Aorta (tissue), 5 donors: ENCODE results near the gene ASCC1. TPM values are rescaled to one million over a fixed set of nuclear protein-coding genes. Genes with fewer than 3 reads are reported as not detected.
A peak's percentile ranks its signal among the peaks of the same experiment; 100 is the strongest.

Experiments used
- ATAC-seq: fragments of 200-7000 bp; cut with Tn5 transposase; one replicate; pipeline ENCODE4 v1.9.1; 2022; ENCODE audit warnings: moderate library complexity; ENCODE audit not compliant: low FRiP score
- DNase-seq, 2 donors: peaks; one replicate each; pipeline ENCODE4 v3.0.0-alpha.2; 2020
- H3K27ac ChIP-seq, 2 donors: one replicate each; pipeline ENCODE4 v1.5.1; 2013; ENCODE audit warnings: low read length in 2 of 2, mild to moderate bottlenecking in 2 of 2, moderate library complexity in 2 of 2, control low read depth in 1 of 2, inconsistent platforms in 1 of 2, low read depth in 1 of 2
- H3K27me3 ChIP-seq, 2 donors: one replicate each; pipeline ENCODE4 v1.6.1; 2013; ENCODE audit warnings: control low read depth in 1 of 2, low read length in 1 of 2, mild to moderate bottlenecking in 1 of 2, moderate library complexity in 1 of 2; ENCODE audit not compliant: insufficient read depth in 2 of 2, control insufficient read depth in 1 of 2
- H3K36me3 ChIP-seq, 2 donors: one replicate each; pipeline ENCODE4 v1.6.1; 2013; ENCODE audit warnings: control low read depth in 1 of 2, low read length in 1 of 2, mild to moderate bottlenecking in 1 of 2; ENCODE audit not compliant: insufficient read depth in 2 of 2, control insufficient read depth in 1 of 2
- H3K4me1 ChIP-seq, 2 donors: one replicate each; pipeline ENCODE4 v1.6.1; 2013; ENCODE audit warnings: low read length in 2 of 2, control low read depth in 1 of 2, mild to moderate bottlenecking in 1 of 2, moderate library complexity in 1 of 2; ENCODE audit not compliant: insufficient read depth in 2 of 2, control insufficient read depth in 1 of 2
- H3K4me3 ChIP-seq, 2 donors: one replicate each; pipeline ENCODE4 v1.5.1; 2013; ENCODE audit warnings: low read length in 2 of 2, control low read depth in 1 of 2, mild to moderate bottlenecking in 1 of 2
- H3K9me3 ChIP-seq: one replicate; pipeline ENCODE4 v1.6.1; 2013; ENCODE audit warnings: mild to moderate bottlenecking, low read length; ENCODE audit not compliant: control insufficient read depth
- WGBS, 2 donors: extraction: QIAGEN DNeasy Blood & Tissue Kit; methylation state at CpG; one replicate each; pipeline ENCODE4 v1.1.7; 2013; 5-methylcytosine and 5-hydroxymethylcytosine counted together
- intact Hi-C, 2 donors: fragments of 100-400 bp; cut with DNase I; formaldehyde crosslinking; loops; one replicate each; pipeline versions ENCODE4 v1.14.2 to v1.15.0; 2022
- polyA plus RNA-seq, 2 donors: library from polyadenylated mRNA; stranded (reverse); fragments of 200-250 nt; gene quantifications; one replicate each; pipeline ENCODE4 v1.2.3, GENCODE V29; 2013
- total RNA-seq, 2 donors: library from RNA; stranded (reverse); fragmentation: NEBNext Ultra II Directional; extraction: Animal tissue kit (Norgen Biotek cat#: 25700); gene quantifications; one replicate each; pipeline ENCODE4 v1.2.1, GENCODE V29; 2021
- donor health status: healthy with polysubstance abuse.
- donor health status: Bipolar disorder and iron deficiency.
- donor health status: DM: no; HTN: no; CAD: no.
- donor health status: DM: no; HTN: no; CAD: no.
- donor health status: DM: yes; HTN: yes; CAD: no.

Gene ASCC1
- total and polyA plus RNA-seq, 4 donors, result 19.7 to 32.3 (median 22.8) TPM

DNA sequence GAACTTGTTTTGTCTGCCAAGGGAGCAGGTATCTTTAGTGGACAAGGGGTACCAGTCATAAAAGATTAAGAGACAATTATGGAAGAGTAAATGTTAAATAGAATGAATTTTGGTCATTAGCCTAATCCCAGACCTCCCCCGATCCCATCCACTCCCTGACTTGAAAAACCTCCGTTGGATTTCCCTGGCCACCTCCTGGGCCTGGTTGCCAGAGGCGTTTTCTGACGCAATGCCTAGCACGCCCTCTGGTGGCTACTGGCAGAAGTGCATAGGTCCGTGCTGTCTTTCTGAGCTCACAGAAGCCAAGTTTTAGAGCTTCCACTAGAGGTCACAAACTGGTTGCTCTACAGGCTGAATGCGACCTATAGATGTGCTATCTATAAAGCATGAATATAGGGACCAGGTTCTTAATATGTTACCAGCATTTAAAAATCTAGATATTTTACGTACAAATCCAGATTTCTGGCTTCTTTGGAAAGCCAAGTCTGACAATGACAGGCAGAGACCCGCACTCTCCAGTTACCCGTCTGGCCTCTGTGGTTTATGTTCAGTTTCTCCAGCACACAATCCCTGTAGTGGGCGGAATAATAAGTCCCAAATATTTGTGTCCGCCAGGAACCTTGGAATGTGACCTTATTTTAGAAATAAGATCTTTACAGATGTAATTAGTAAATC, 167.5 kb downstream of the ASCC1 start:
- no peaks in the 10 kb centered on the region for H3K36me3 ChIP-seq
- H3K9me3 ChIP-seq, result peaks cover 1% of the 10 kb centered on the region
- no peak overlapping the region for H3K4me3 ChIP-seq
- H3K4me1 ChIP-seq, result no peaks in the 10 kb centered on the region
- ATAC-seq (peak; percentile 95), DNase-seq (peak; percentile 92 to 97)
- WGBS, 2 donors, result 27% methylated on average over 12 of the region's 12 CpGs
- H3K27ac ChIP-seq, result no peak overlapping the region
- no peaks in the 10 kb centered on the region for H3K27me3 ChIP-seq
- intact Hi-C loops, result loop anchor here (1.0 to 5.0 kb wide), 5 partner anchors 92 to 289 kb away; no protein-coding TSS in a partner anchor

Other genes with a start within 250 kb of the ASCC1 start
- gene SPOCK2, start 127.7 kb downstream of the ASCC1 start, total RNA-seq, result 1 to 10 TPM; 4.5 to 7.3 TPM
- gene SPOCK2, start 127.7 kb downstream of the ASCC1 start, polyA plus RNA-seq, result 1 to 10 TPM; 1.8 to 1.9 TPM
- gene ANAPC16, start 264 bp downstream of the ASCC1 start, total RNA-seq, result 10 to 100 TPM; 70.7 to 75.7 TPM
- 100 to 1,000 TPM; 165 to 281 TPM for gene ANAPC16, start 264 bp downstream of the ASCC1 start, polyA plus RNA-seq
- 100 to 1,000 TPM; 104 to 126 TPM for gene DDIT4, start 57.6 kb upstream of the ASCC1 start, total RNA-seq
- 10 to 100 TPM; 55.9 to 96.5 TPM for gene DDIT4, start 57.6 kb upstream of the ASCC1 start, polyA plus RNA-seq
- gene DNAJB12, start 138.6 kb upstream of the ASCC1 start, total RNA-seq, result 10 to 100 TPM; 33.1 to 34.7 TPM
- gene DNAJB12, start 138.6 kb upstream of the ASCC1 start, polyA plus RNA-seq, result 10 to 100 TPM; 12.0 to 30.3 TPM